NCI-H1092 (cell line): ENCODE data around the gene PTPRB.

Source experiments
- DNase-seq: peaks from one replicate; lab custom pipeline; 2025; lab: John Stamatoyannopoulos, UW

PTPRB gene

GRCh38 chr12:70637303-70638085 lies at the start of gene PTPRB:
Gene PTPRB (minus strand): TSS chr12:70637429. CDS start chr12:70637395, 34 bp downstream.
- no peak for DNase-seq

- DNase-seq: no peak
Measured at GRCh38 chr12:70686907-70687306, 49.7 kb upstream of the PTPRB start.

GRCh38 chr12:70686299-70686698 lies 49.1 kb upstream of the PTPRB start:
- no peak for DNase-seq

DNA sequence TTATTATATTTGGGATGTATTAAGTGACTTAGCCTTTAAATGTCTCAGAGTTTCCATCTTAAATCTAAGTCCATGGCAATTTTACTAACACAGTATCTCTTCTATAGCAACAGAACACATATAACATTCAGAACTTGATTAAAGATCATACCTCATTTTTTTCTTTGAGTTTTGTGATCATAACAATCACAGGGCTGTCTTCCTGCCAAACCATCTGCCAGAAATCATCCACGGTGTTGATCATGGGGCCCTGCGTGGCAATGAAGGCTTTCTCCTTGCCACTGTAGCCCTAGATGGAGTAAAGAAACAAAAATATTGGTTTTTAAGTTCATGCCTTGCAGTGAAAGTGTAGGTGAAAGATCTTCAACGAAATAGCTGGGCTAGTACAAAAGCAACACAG lies 46.7 kb upstream of the PTPRB start:
- no peak for DNase-seq

GRCh38 chr12:70671698-70672097 lies 34.5 kb upstream of the PTPRB start:
- DNase-seq: no peak

DNA sequence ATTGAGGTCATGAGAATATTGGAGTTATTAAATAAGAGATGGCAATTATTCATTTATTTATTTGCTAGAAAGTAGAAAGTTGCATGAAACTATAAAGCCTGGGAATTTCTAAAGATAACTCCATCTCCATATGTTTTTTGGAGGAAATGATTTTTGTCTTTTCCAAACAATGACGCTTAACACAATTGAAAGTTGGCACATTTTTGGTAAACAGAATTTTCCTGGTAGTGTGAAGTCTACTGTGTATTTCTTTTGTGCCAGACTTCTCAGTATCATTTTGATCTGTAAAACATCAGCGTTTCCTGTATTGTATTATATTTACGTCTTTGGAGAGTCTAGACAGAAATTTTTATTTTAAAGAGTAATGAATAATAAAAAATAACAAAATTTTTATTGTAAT lies 33.7 kb upstream of the PTPRB start:
- no peak for DNase-seq

DNA sequence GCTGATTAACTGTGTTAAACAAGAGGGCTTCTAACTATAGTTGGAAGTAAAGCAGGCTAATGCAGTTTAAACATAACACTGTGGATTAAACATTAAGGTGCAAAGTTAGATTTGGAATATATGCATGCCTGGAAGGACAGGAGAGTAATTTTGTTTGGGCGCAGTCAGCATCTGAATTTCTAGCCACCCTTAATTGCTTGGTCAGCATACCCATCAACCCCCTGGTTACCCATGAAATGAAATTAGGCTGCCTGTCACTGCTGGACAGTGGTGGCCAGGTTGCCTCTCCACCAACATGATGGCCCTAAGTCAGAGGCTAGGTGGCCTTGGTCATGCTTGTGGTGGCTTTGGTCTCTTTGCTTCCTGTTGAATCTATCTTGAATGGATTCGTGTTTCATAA lies 30.0 kb upstream of the PTPRB start:
- no peak for DNase-seq

- DNase-seq: no peak
Measured at GRCh38 chr12:70666364-70666763, 29.1 kb upstream of the PTPRB start.

- DNase-seq: peak; percentile 15
Measured at GRCh38 chr12:70664465-70664881, 27.2 kb upstream of the PTPRB start.

GRCh38 chr12:70663838-70664237 lies 26.6 kb upstream of the PTPRB start:
- DNase-seq: no peak

GRCh38 chr12:70661466-70662161 lies 24.4 kb upstream of the PTPRB start:
- no peak for DNase-seq

DNA sequence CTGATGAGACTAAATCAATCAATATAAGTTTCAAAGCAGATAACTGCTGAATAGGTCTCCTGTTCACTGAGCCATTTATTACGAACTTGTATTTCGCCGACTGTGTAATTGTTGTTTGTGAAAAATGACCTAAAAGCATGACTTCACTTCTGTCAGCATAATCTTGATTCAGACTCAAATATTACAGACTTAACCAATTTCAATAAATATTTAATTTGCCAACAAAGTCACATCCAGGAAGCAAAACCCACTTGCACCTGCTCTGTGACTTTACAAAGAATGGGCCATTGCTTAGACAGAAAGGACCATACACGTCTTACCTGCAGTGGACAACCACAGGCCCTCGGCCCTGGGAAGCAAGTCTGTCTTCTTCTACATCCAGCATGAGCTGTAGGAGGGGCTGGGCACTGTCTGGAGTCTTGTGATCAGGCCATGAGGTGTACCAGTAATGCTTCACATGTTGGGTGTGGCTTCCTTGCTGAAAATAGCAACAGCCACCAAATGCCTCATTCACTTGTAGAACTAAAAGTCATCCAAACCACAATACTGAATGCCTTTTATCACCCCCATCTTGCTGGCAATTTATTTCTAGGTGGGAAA lies 23.5 kb upstream of the PTPRB start:
- DNase-seq: no peak

DNA sequence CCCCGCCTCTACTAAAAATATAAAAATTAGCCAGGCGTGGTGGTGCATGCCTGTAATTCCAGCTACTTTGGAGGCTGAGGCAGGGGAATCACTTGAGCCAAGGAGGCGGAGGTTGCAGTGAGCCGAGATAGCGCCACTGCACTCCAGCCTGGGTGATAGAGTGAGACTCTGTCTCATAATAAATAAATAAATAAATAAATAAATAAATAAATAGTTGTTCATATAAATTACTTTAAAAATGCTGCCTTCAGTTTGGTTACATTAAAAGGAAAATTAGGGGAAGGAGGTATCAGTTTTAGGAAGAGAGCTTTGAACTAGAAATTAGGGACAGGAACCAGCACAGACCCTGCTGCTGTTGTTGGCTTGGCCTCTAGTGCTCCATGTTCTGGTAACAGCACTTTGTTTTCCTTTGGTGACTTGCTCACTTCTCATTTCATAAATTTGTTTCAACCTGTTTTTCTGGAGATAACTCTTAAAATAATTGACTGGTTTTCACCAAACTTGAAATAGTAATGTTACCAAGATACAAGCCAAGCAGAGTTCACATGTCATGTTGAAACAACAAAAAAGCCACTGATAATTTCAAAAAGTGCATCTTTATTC lies 22.9 kb upstream of the PTPRB start:
- DNase-seq: no peak

DNA sequence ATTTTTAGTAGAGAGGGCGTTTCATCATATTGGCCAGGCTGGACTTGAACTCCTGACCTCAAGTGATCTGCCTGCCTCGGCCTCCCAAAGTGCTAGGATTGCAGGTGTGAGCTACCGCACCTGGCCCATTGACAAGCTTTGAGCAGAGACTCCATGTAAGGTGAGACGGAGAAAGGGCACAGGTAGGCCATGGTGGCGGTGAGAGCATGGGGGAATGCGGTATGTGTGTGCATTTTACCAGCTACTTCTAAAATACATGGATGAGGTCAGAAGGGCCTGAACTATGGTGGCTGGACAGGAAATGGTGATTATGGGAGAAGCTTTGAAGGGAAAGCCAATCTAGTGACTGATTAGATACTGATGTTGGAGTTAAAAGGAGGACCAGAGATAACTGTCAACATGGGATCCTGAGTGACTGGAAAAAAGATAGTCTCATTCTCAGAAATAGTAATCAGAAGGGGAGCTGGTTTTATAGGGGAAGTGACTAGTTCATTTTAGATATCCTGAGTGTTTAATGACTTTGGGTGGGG lies 21.9 kb upstream of the PTPRB start:
- no peak for DNase-seq

- DNase-seq: no peak
Measured at GRCh38 chr12:70657616-70658286, 20.5 kb upstream of the PTPRB start.

- DNase-seq: no peak
Measured at GRCh38 chr12:70652451-70652850, 15.2 kb upstream of the PTPRB start.

- DNase-seq: no peak
Measured at GRCh38 chr12:70648831-70649230, 11.6 kb upstream of the PTPRB start.

GRCh38 chr12:70648191-70648590 lies 11.0 kb upstream of the PTPRB start:
- DNase-seq: no peak

GRCh38 chr12:70646850-70647249 lies 9.6 kb upstream of the PTPRB start:
- no peak for DNase-seq

DNA sequence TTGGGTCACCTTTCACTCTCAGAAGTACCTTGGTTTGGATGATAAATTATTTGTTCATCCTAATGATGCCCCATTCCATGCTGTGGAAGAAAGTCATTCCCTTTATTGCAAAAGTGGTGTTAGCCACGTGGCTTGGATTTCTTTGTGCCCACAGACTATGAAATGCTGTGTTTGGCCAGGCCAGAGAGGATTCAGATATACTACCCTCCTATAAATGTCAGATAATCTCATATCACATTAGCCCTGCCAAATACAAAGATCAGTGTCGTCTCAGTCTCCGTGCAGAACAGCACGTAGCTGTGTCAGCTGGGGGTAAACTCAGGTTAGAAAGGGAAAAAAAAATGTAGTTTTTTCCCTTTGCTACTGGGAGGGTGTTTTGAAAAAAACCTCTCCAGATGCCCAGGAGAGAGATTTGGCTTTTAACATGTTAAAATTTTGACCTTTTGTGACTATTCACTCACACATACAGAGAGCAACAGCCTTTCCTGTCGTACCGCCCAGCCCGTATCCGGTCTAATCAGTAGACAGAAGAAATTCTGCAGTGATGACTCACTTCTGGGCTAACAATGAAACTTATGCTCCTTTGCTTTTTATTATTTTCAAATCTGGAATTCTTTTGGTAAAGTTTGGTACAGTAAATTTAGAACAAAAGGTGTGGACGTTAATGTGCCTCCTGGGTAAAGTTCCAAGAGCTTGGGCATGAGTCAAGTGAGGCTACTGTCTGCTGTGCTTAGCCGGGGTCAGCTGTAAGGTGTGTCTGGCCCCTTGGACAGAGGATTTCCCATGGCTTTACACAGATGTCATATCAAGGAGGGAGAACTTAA lies 8.5 kb upstream of the PTPRB start:
- DNase-seq: no peak

GRCh38 chr12:70644861-70645260 lies 7.6 kb upstream of the PTPRB start:
- DNase-seq: no peak
